ENCODE measurements around the gene GPC6.

GRCh38 chr13:94154367-94154766 lies 927.8 kb downstream of the GPC6 start:
- no peak for TF ChIP-seq EZH2 (IDR thresholded peaks at IDR 0.05; ENCODE audit: insufficient read depth, poor library complexity, severe bottlenecking)
- no peak for TF ChIP-seq EZH2phosphoT487 (IDR thresholded peaks at IDR 0.05; ENCODE audit: insufficient read depth, low read depth)

All from GM23248 (cell line).